ENCODE measurements around the gene MTR. TPM values are rescaled to one million over a fixed set of nuclear protein-coding genes. Genes with fewer than 3 reads are reported as not detected.

Gene MTR
- total RNA-seq, 1 experiment from 2014 or later = 14.2 TPM

- no peaks in the 10 kb centered on the region for H3K4me1 ChIP-seq (ENCODE audit: insufficient read depth, low read length)
- no peak overlapping the region for H2AFZ ChIP-seq (ENCODE audit: low read length)
- CTCF ChIA-PET = no interaction called here
- TF ChIP-seq EZH2phosphoT487 (IDR thresholded peaks at IDR 0.05; ENCODE audit: borderline replicate concordance, low read length) (no peak), CTCF (conservative IDR thresholded peaks at IDR 0.05; ENCODE audit: low read depth, low read length) (no peak), EZH2 (IDR thresholded peaks at IDR 0.05; ENCODE audit: low read length, unreplicated experiment) (no peak)
- H3K9me2 ChIP-seq (replicated peaks; ENCODE audit: low read length) = no peaks in the 10 kb centered on the region
- no peaks in the 10 kb centered on the region for H4K20me1 ChIP-seq (ENCODE audit: low read length)
- H3K27me3 ChIP-seq (ENCODE audit: low read length) = peaks cover 21% of the 10 kb centered on the region
- intact Hi-C loops (cut with micrococcal nuclease) = loop anchor here (2.0 to 10.0 kb wide), 2 partner anchors 629 to 807 kb away; no protein-coding TSS in a partner anchor
- H3K4me2 ChIP-seq (ENCODE audit: low read length) = no peak overlapping the region
- H3K9ac ChIP-seq (ENCODE audit: low read length) = no peak overlapping the region
- no peak overlapping the region for H3K4me3 ChIP-seq (ENCODE audit: low read length)
- H3K9me3 ChIP-seq (ENCODE audit: low read length) = no peaks in the 10 kb centered on the region
- H3K36me3 ChIP-seq (ENCODE audit: low read depth, low read length) = no peaks in the 10 kb centered on the region
- BruUV-seq (replicated peaks) = no TSS peak
- POLR2A ChIA-PET (ENCODE audit: unreplicated experiment) = no interaction called here
- H3F3A ChIP-seq (ENCODE audit: low read length, unreplicated experiment) = no peaks in the 10 kb centered on the region
- H3K27ac ChIP-seq (ENCODE audit: low read length) = no peak overlapping the region
- ATAC-seq = no peak
- DNase-seq = no peak
- no peaks in the 10 kb centered on the region for H3K79me2 ChIP-seq (ENCODE audit: low read length)
These were observed 37.5 kb upstream of the MTR start for GRCh38 chr1:236757640-236758039.

GRCh38 chr1:236759252-236759859, 35.7 kb upstream of the MTR start:
- H3K27me3 ChIP-seq (ENCODE audit: low read length) = peaks cover 32% of the 10 kb centered on the region
- ChIA-PET POLR2A (ENCODE audit: unreplicated experiment) (no interaction called here), CTCF (interaction anchor here (0.6 kb wide), 2 partner anchors 157 to 787 kb away, joined by 3 to 4 read pairs; no protein-coding TSS in a partner anchor)
- intact Hi-C loops (cut with micrococcal nuclease) = loop anchor here (2.0 to 10.0 kb wide), 2 partner anchors 627 to 805 kb away; no protein-coding TSS in a partner anchor
- H3K27ac ChIP-seq (ENCODE audit: low read length) = no peak overlapping the region
- H3K9ac ChIP-seq (ENCODE audit: low read length) = no peak overlapping the region
- no peak for ATAC-seq
- H3K4me1 ChIP-seq (ENCODE audit: insufficient read depth, low read length) = no peaks in the 10 kb centered on the region
- H3K4me3 ChIP-seq (ENCODE audit: low read length) = 0 out of 2 replicates have a peak overlapping the region, but pooled peaks have one; percentile 11
- no peaks in the 10 kb centered on the region for H3K36me3 ChIP-seq (ENCODE audit: low read depth, low read length)
- no TSS peak for BruUV-seq (replicated peaks)
- no peaks in the 10 kb centered on the region for H3K9me3 ChIP-seq (ENCODE audit: low read length)
- no peak overlapping the region; the same call in 1 of the 2 replicates for H2AFZ ChIP-seq (ENCODE audit: low read length)
- no peak for TF ChIP-seq EZH2 (IDR thresholded peaks at IDR 0.05; ENCODE audit: low read length, unreplicated experiment)
- TF ChIP-seq CTCF (conservative IDR thresholded peaks at IDR 0.05; ENCODE audit: low read depth, low read length) = peak; percentile 67
- TF ChIP-seq EZH2phosphoT487 (IDR thresholded peaks at IDR 0.05; ENCODE audit: borderline replicate concordance, low read length) = no peak
- no peaks in the 10 kb centered on the region for H3K9me2 ChIP-seq (replicated peaks; ENCODE audit: low read length)
- H3F3A ChIP-seq (ENCODE audit: low read length, unreplicated experiment) = no peaks in the 10 kb centered on the region
- no peaks in the 10 kb centered on the region for H4K20me1 ChIP-seq (ENCODE audit: low read length)
- DNase-seq = peak; percentile 51
- H3K4me2 ChIP-seq (ENCODE audit: low read length) = 0 out of 2 replicates have a peak overlapping the region, but pooled peaks have one; percentile 21
- H3K79me2 ChIP-seq (ENCODE audit: low read length) = no peaks in the 10 kb centered on the region

GRCh38 chr1:236760480-236760879, 34.6 kb upstream of the MTR start:
- ChIA-PET POLR2A (ENCODE audit: unreplicated experiment) (no interaction called here), CTCF (no interaction called here)
- Histone ChIP-seq H3K27me3 (ENCODE audit: low read length) (peaks cover 24% of the 10 kb centered on the region), H3K4me1 (ENCODE audit: insufficient read depth, low read length) (no peaks in the 10 kb centered on the region), H3K9me3 (ENCODE audit: low read length) (no peaks in the 10 kb centered on the region), H3K79me2 (ENCODE audit: low read length) (no peaks in the 10 kb centered on the region), H2AFZ (ENCODE audit: low read length) (no peak overlapping the region), H3K4me3 (ENCODE audit: low read length) (no peak overlapping the region), H3K9me2 (replicated peaks; ENCODE audit: low read length) (no peaks in the 10 kb centered on the region), H3K4me2 (ENCODE audit: low read length) (no peak overlapping the region), H4K20me1 (ENCODE audit: low read length) (no peaks in the 10 kb centered on the region), H3K36me3 (ENCODE audit: low read depth, low read length) (no peaks in the 10 kb centered on the region), H3K9ac (ENCODE audit: low read length) (no peak overlapping the region), H3K27ac (ENCODE audit: low read length) (no peak overlapping the region), H3F3A (ENCODE audit: low read length, unreplicated experiment) (no peaks in the 10 kb centered on the region)
- ATAC-seq (no peak), DNase-seq (no peak)
- no TSS peak for BruUV-seq (replicated peaks)
- TF ChIP-seq CTCF (conservative IDR thresholded peaks at IDR 0.05; ENCODE audit: low read depth, low read length) = no peak
- no peak for TF ChIP-seq EZH2phosphoT487 (IDR thresholded peaks at IDR 0.05; ENCODE audit: borderline replicate concordance, low read length)
- TF ChIP-seq EZH2 (IDR thresholded peaks at IDR 0.05; ENCODE audit: low read length, unreplicated experiment) = no peak
- intact Hi-C loops (cut with micrococcal nuclease) = no loop called here
